HPDE6-E6E7 (cell line): ENCODE results near the gene TMEM260.

ENCODE experiments used
- DNase-seq: peaks from one replicate; pipeline ENCODE4 v3.0.0; 2011; ENCODE audit warnings: missing footprints; ENCODE audit errors: extremely low spot score

Gene TMEM260

GRCh38 chr14:56579345-56580220, at the start of gene TMEM260:
TSS of gene TMEM260 (plus strand) at chr14:56579798. CDS start at chr14:56579915, 117 bp downstream.
- peak; percentile 92 for DNase-seq

GRCh38 chr14:56532546-56532945, 47.1 kb upstream of the TMEM260 start:
- no peak for DNase-seq

GRCh38 chr14:56534656-56535055, 44.9 kb upstream of the TMEM260 start:
- DNase-seq: no peak

GRCh38 chr14:56539862-56540261, 39.7 kb upstream of the TMEM260 start:
- no peak for DNase-seq

- DNase-seq: no peak
Observed at GRCh38 chr14:56543436-56543835, 36.2 kb upstream of the TMEM260 start.

- no peak for DNase-seq
Observed at GRCh38 chr14:56549721-56550120, 29.9 kb upstream of the TMEM260 start.

GRCh38 chr14:56552615-56553014, 27.0 kb upstream of the TMEM260 start:
- no peak for DNase-seq

- no peak for DNase-seq
Observed at GRCh38 chr14:56554301-56554700, 25.3 kb upstream of the TMEM260 start.

GRCh38 chr14:56555921-56556570, 23.6 kb upstream of the TMEM260 start:
- DNase-seq: peak; percentile 41

GRCh38 chr14:56559182-56559581, 20.4 kb upstream of the TMEM260 start:
- no peak for DNase-seq

GRCh38 chr14:56561606-56562005, 18.0 kb upstream of the TMEM260 start:
- DNase-seq: no peak

- DNase-seq: no peak
Observed at GRCh38 chr14:56562883-56563282, 16.7 kb upstream of the TMEM260 start.

GRCh38 chr14:56569174-56569573, 10.4 kb upstream of the TMEM260 start:
- DNase-seq: no peak

- DNase-seq: no peak
Observed at GRCh38 chr14:56570295-56570694, 9.3 kb upstream of the TMEM260 start.

- no peak for DNase-seq
Observed at GRCh38 chr14:56580221-56580711, 668 bp downstream of the TMEM260 start.

GRCh38 chr14:56581041-56581727, 1.6 kb downstream of the TMEM260 start:
- DNase-seq: no peak

GRCh38 chr14:56585461-56586084, 6.0 kb downstream of the TMEM260 start:
- DNase-seq: no peak

GRCh38 chr14:56587701-56588100, 8.1 kb downstream of the TMEM260 start:
- DNase-seq: no peak

- no peak for DNase-seq
Observed at GRCh38 chr14:56590535-56590960, 10.9 kb downstream of the TMEM260 start.

GRCh38 chr14:56592746-56593544, 13.3 kb downstream of the TMEM260 start:
- DNase-seq: no peak

- no peak for DNase-seq
Observed at GRCh38 chr14:56594428-56594827, 14.8 kb downstream of the TMEM260 start.
